ENCODE data around the gene CPA1.
"Not testable (repeated sequence)": the region's sequence is repeated elsewhere in the genome, so short reads cannot be mapped to it uniquely, and the experiment has no call there.

Gene CPA1

DNA sequence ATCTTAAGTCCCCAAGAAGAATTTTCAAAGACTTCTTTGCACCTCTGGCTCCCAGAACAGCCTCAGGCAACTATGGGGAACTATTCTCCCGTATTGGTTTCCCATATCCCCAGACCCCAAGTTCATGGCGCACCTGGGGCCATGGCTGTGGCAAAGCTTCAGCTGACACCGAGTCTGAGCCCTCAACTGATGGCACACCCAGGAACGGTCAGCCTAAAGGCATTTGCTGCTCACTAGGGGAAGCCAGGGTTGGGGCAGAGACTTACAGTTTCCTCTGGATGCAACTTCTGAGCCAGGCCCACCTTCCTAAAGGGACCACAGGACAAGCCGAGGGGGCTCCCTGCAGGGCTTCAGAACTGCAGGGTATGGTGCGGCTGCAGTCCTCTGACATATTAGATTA lies 13.7 kb upstream of the CPA1 start:
- no peak overlapping the region for H3K4me3 ChIP-seq (ENCODE audit: low read depth in 1 of 2, low read length in 2 of 2)
- H3K27ac ChIP-seq (ENCODE audit: low read length) = peak overlapping the region; percentile 8
- H3K27me3 ChIP-seq (ENCODE audit: low read depth, low read length) = no peaks in the 10 kb centered on the region
- no peaks in the 10 kb centered on the region for H3K36me3 ChIP-seq (ENCODE audit: control insufficient read depth in 1 of 2, insufficient read depth in 2 of 2, low read length in 2 of 2)
- no peaks in the 10 kb centered on the region for H3K9me3 ChIP-seq (ENCODE audit: control insufficient read depth in 1 of 2, low read length in 2 of 2)
- H3K4me1 ChIP-seq (ENCODE audit: control insufficient read depth in 1 of 2, insufficient read depth in 2 of 2, low read length in 2 of 2) = peaks cover 4 to 27% of the 10 kb centered on the region in 2 donors

DNA sequence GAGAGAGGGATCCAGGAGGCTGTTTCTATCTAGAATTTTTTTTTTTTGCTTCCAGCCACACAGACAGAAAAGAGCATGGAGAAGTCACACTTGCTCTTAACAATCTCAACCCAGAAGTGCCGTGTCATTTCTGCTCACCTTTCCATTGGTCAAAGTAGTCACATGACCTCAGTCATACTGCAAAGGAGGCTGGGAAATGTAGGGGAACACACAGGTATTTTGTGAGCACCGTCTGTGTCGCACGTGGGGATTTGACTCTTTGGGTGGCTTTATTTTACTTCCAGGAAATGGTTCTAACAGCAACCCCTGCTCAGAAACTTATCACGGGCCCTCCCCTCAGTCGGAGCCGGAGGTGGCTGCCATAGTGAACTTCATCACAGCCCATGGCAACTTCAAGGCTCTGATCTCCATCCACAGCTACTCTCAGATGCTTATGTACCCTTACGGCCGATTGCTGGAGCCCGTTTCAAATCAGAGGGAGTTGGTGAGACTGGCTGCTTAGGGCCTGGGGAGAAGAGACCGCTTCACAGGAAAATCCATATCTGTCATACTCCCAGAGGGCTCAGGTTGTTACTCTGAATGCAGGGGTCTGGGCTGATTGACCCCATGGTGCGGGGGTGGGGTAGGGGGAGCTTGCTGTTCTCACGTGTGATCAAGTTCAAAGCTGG lies 13.1 kb upstream of the CPA1 start:
- H3K4me3 ChIP-seq (ENCODE audit: low read depth in 1 of 2, low read length in 2 of 2) = no peak overlapping the region
- no peaks in the 10 kb centered on the region for H3K27me3 ChIP-seq (ENCODE audit: low read depth, low read length)
- peaks cover 4 to 27% of the 10 kb centered on the region in 2 donors for H3K4me1 ChIP-seq (ENCODE audit: control insufficient read depth in 1 of 2, insufficient read depth in 2 of 2, low read length in 2 of 2)
- no peak overlapping the region for H3K27ac ChIP-seq (ENCODE audit: low read length)
- H3K36me3 ChIP-seq (ENCODE audit: control insufficient read depth in 1 of 2, insufficient read depth in 2 of 2, low read length in 2 of 2) = no peaks in the 10 kb centered on the region
- no peaks in the 10 kb centered on the region for H3K9me3 ChIP-seq (ENCODE audit: control insufficient read depth in 1 of 2, low read length in 2 of 2)

- no peaks in the 10 kb centered on the region for H3K27me3 ChIP-seq (ENCODE audit: low read depth, low read length)
- no peak overlapping the region for H3K27ac ChIP-seq (ENCODE audit: low read length)
- H3K36me3 ChIP-seq (ENCODE audit: control insufficient read depth in 1 of 2, insufficient read depth in 2 of 2, low read length in 2 of 2) = no peaks in the 10 kb centered on the region
- H3K9me3 ChIP-seq (ENCODE audit: control insufficient read depth in 1 of 2, low read length in 2 of 2) = no peaks in the 10 kb centered on the region
- peaks cover 4 to 32% of the 10 kb centered on the region in 2 donors for H3K4me1 ChIP-seq (ENCODE audit: control insufficient read depth in 1 of 2, insufficient read depth in 2 of 2, low read length in 2 of 2)
- no peak overlapping the region for H3K4me3 ChIP-seq (ENCODE audit: low read depth in 1 of 2, low read length in 2 of 2)
Measured at GRCh38 chr7:130367836-130368746, 12.2 kb upstream of the CPA1 start.

- Histone ChIP-seq H3K27me3 (ENCODE audit: low read depth, low read length) (no peaks in the 10 kb centered on the region), H3K4me1 (ENCODE audit: control insufficient read depth in 1 of 2, insufficient read depth in 2 of 2, low read length in 2 of 2) (peaks cover 4 to 38% of the 10 kb centered on the region in 2 donors), H3K36me3 (ENCODE audit: control insufficient read depth in 1 of 2, insufficient read depth in 2 of 2, low read length in 2 of 2) (no peaks in the 10 kb centered on the region), H3K4me3 (ENCODE audit: low read depth in 1 of 2, low read length in 2 of 2) (no peak overlapping the region), H3K9me3 (ENCODE audit: control insufficient read depth in 1 of 2, low read length in 2 of 2) (no peaks in the 10 kb centered on the region), H3K27ac (ENCODE audit: low read length) (peak overlapping the region; percentile 2)
Measured at GRCh38 chr7:130369110-130369711, 11.1 kb upstream of the CPA1 start.

DNA sequence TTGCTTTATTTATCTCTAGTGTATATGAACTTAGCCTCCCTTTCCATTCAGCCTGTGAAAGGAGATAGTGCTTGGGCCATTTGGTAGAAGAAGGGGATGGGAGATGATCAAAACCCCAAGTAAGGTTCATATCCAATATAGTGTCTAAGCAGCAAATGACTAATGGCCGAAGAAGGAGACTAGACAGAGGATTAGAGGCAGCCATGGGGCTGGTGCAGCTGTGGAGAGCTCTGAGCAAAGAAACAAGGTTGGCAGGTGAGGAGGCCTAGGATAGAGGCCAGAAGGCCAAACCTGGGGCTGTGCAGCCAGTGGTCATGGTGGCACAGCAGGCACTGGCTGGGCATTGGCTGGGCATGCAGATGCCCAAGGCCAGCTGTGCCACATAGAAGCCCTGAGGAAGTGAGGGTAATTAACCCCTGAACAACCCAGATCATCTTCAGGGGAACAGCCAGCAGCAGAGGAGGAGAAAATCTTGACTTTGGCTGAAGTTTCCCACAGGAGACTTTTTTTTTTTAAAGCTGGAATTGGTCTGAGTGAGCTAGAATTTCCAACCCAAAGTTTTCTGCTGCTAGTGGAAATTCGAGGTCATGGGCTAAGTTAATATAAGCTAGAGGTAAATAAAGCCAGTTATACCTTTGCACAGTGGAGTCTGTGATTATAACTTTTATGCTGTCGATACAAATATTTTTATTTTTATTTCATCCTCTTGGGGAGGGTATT lies 10.3 kb upstream of the CPA1 start:
- no peaks in the 10 kb centered on the region for H3K36me3 ChIP-seq (ENCODE audit: control insufficient read depth in 1 of 2, insufficient read depth in 2 of 2, low read length in 2 of 2)
- H3K27me3 ChIP-seq (ENCODE audit: low read depth, low read length) = no peaks in the 10 kb centered on the region
- peak overlapping the region; percentile 5 for H3K27ac ChIP-seq (ENCODE audit: low read length)
- no peaks in the 10 kb centered on the region for H3K9me3 ChIP-seq (ENCODE audit: control insufficient read depth in 1 of 2, low read length in 2 of 2)
- no peak overlapping the region for H3K4me3 ChIP-seq (ENCODE audit: low read depth in 1 of 2, low read length in 2 of 2)
- H3K4me1 ChIP-seq (ENCODE audit: control insufficient read depth in 1 of 2, insufficient read depth in 2 of 2, low read length in 2 of 2) = peaks cover 4 to 38% of the 10 kb centered on the region in 2 donors

DNA sequence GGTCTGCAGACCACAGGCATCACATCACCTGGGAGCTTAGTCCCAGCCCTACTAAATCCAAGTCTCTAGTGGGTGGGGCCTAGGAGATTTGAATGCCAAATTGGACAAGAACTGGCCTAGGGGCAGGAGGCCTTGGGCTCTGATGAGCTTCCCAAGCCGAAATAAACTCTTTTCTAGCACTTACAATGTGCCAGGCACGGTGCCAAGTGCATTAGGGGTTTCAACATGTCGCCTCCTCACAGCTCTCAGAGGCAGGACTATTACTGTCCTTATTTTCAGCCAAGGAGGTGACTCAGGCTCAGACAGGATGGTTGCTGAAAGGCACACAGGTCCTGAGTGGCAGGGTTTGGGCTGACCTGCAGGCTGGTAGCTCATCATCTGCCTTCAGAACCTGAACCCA lies 9.2 kb upstream of the CPA1 start:
- Histone ChIP-seq H3K4me3 (ENCODE audit: low read depth in 1 of 2, low read length in 2 of 2) (no peak overlapping the region), H3K36me3 (ENCODE audit: control insufficient read depth in 1 of 2, insufficient read depth in 2 of 2, low read length in 2 of 2) (no peaks in the 10 kb centered on the region), H3K27me3 (ENCODE audit: low read depth, low read length) (no peaks in the 10 kb centered on the region), H3K9me3 (ENCODE audit: control insufficient read depth in 1 of 2, low read length in 2 of 2) (no peaks in the 10 kb centered on the region), H3K4me1 (ENCODE audit: control insufficient read depth in 1 of 2, insufficient read depth in 2 of 2, low read length in 2 of 2) (peaks cover 4 to 38% of the 10 kb centered on the region in 2 donors), H3K27ac (ENCODE audit: low read length) (peak overlapping the region; percentile 5)

- H3K4me3 ChIP-seq (ENCODE audit: low read depth in 1 of 2, low read length in 2 of 2) = no peak overlapping the region
- H3K27ac ChIP-seq (ENCODE audit: low read length) = peak overlapping the region; percentile 87
- peaks cover 4 to 38% of the 10 kb centered on the region in 2 donors for H3K4me1 ChIP-seq (ENCODE audit: control insufficient read depth in 1 of 2, insufficient read depth in 2 of 2, low read length in 2 of 2)
- H3K9me3 ChIP-seq (ENCODE audit: control insufficient read depth in 1 of 2, low read length in 2 of 2) = no peaks in the 10 kb centered on the region
- H3K36me3 ChIP-seq (ENCODE audit: control insufficient read depth in 1 of 2, insufficient read depth in 2 of 2, low read length in 2 of 2) = no peaks in the 10 kb centered on the region
- H3K27me3 ChIP-seq (ENCODE audit: low read depth, low read length) = no peaks in the 10 kb centered on the region
Measured at GRCh38 chr7:130372402-130373165, 7.7 kb upstream of the CPA1 start.

GRCh38 chr7:130374507-130374906 lies 5.8 kb upstream of the CPA1 start:
- Histone ChIP-seq H3K9me3 (ENCODE audit: control insufficient read depth in 1 of 2, low read length in 2 of 2) (no peaks in the 10 kb centered on the region), H3K4me1 (ENCODE audit: control insufficient read depth in 1 of 2, insufficient read depth in 2 of 2, low read length in 2 of 2) (peaks cover 1 to 29% of the 10 kb centered on the region in 2 donors), H3K27ac (ENCODE audit: low read length) (no peak overlapping the region), H3K36me3 (ENCODE audit: control insufficient read depth in 1 of 2, insufficient read depth in 2 of 2, low read length in 2 of 2) (no peaks in the 10 kb centered on the region), H3K27me3 (ENCODE audit: low read depth, low read length) (no peaks in the 10 kb centered on the region), H3K4me3 (ENCODE audit: low read depth in 1 of 2, low read length in 2 of 2) (no peak overlapping the region)

DNA sequence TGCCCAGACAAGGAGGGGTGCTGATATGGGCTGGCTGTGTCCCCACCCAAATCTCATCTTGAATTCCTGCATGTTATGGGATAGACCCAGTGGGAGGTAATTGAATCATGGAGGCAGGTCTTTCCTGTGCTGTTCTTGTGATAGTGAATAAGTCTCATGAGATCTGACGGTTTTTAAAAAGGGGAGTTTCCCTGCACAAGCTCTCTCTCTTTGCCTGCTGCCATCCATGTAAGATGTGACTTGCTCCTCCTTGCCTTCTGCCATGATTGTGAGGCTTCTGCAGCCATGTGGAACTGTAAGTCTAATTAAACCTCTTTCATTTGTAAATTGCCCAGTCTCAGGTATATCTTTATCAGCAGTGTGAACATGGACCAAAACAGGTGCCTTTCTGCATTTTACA lies 3.8 kb upstream of the CPA1 start:
- H3K9me3 ChIP-seq (ENCODE audit: control insufficient read depth in 1 of 2, low read length in 2 of 2); H3K27ac ChIP-seq (ENCODE audit: low read length); H3K27me3 ChIP-seq (ENCODE audit: low read depth, low read length); H3K4me3 ChIP-seq (ENCODE audit: low read depth in 1 of 2, low read length in 2 of 2); H3K36me3 ChIP-seq (ENCODE audit: control insufficient read depth in 1 of 2, insufficient read depth in 2 of 2, low read length in 2 of 2): not testable (repeated sequence)
- peaks cover 0 to 20% of the 10 kb centered on the region in 2 donors for H3K4me1 ChIP-seq (ENCODE audit: control insufficient read depth in 1 of 2, insufficient read depth in 2 of 2, low read length in 2 of 2)

GRCh38 chr7:130377178-130377577 lies 3.1 kb upstream of the CPA1 start:
- Histone ChIP-seq H3K9me3 (ENCODE audit: control insufficient read depth in 1 of 2, low read length in 2 of 2) (no peaks in the 10 kb centered on the region), H3K27ac (ENCODE audit: low read length) (no peak overlapping the region), H3K4me3 (ENCODE audit: low read depth in 1 of 2, low read length in 2 of 2) (no peak overlapping the region), H3K36me3 (ENCODE audit: control insufficient read depth in 1 of 2, insufficient read depth in 2 of 2, low read length in 2 of 2) (no peaks in the 10 kb centered on the region), H3K4me1 (ENCODE audit: control insufficient read depth in 1 of 2, insufficient read depth in 2 of 2, low read length in 2 of 2) (peaks cover 0 to 20% of the 10 kb centered on the region in 2 donors), H3K27me3 (ENCODE audit: low read depth, low read length) (no peaks in the 10 kb centered on the region)

Data from muscle layer of duodenum (tissue), 2 donors.